Muscle of leg (tissue), 11 donors: ENCODE measurements around the gene CYP2F1. TPM values are rescaled to one million over a fixed set of nuclear protein-coding genes. Genes with fewer than 3 reads are reported as not detected.

Experiments used
- DNase-seq: peaks from one replicate; pipeline ENCODE4 v3.0.0; 2013
- H3K27ac ChIP-seq: one replicate; pipeline ENCODE4 v1.5.1; 2013; ENCODE audit warnings: mild to moderate bottlenecking, low read length, control low read depth
- H3K27me3 ChIP-seq: one replicate; pipeline ENCODE4 v1.6.1; 2013; ENCODE audit warnings: low read length; ENCODE audit not compliant: control insufficient read depth, insufficient read depth
- H3K36me3 ChIP-seq: one replicate; pipeline ENCODE4 v1.6.1; 2013; ENCODE audit warnings: low read length; ENCODE audit not compliant: control insufficient read depth, insufficient read depth
- H3K4me1 ChIP-seq: one replicate; pipeline ENCODE4 v1.6.1; 2013; ENCODE audit warnings: low read length; ENCODE audit not compliant: control insufficient read depth, insufficient read depth
- H3K4me3 ChIP-seq: one replicate; pipeline ENCODE4 v1.5.1; 2013; ENCODE audit warnings: low read length, control low read depth
- H3K9me3 ChIP-seq: replicated peaks from 2 replicates; pipeline ENCODE4 v1.6.1; 2013; ENCODE audit warnings: low read depth, low read length; ENCODE audit not compliant: control insufficient read depth
- WGBS: methylation state at CpG from one replicate; pipeline ENCODE4 v1.1.5; 2013; ENCODE audit warnings: missing lambda C conversion rate; ENCODE audit not compliant: insufficient coverage; 5-methylcytosine and 5-hydroxymethylcytosine counted together
- polyA plus RNA-seq, 8 donors: library from polyadenylated mRNA; unstranded; fragments of 120-200 nt; gene quantifications; one replicate each; pipeline versions ENCODE4 v1.2.1 to v1.2.3, GENCODE V29; 2013; ENCODE audit warnings: inconsistent platforms in 1 of 8, low replicate concordance in 1 of 8; ENCODE audit not compliant: insufficient read length in 8 of 8, insufficient read depth in 1 of 8
- total RNA-seq: library from RNA; stranded (reverse); fragments of 120-200 nt; gene quantifications from one replicate; pipeline ENCODE4 v1.2.4, GENCODE V29; 2013

The CYP2F1 gene
- total and polyA plus RNA-seq, 9 donors, result 0.10 TPM; not detected in 8

- DNase-seq, result no peak
- Histone ChIP-seq H3K27me3 (no peaks in the 10 kb centered on the region), H3K9me3 (no peaks in the 10 kb centered on the region), H3K4me3 (no peak overlapping the region), H3K4me1 (no peaks in the 10 kb centered on the region), H3K36me3 (no peaks in the 10 kb centered on the region), H3K27ac (no peak overlapping the region)
- WGBS, result 63% methylated on average over 4 of the region's 6 CpGs
Measured at GRCh38 chr19:41172297-41173164, 58.3 kb downstream of the CYP2F1 start.

DNA sequence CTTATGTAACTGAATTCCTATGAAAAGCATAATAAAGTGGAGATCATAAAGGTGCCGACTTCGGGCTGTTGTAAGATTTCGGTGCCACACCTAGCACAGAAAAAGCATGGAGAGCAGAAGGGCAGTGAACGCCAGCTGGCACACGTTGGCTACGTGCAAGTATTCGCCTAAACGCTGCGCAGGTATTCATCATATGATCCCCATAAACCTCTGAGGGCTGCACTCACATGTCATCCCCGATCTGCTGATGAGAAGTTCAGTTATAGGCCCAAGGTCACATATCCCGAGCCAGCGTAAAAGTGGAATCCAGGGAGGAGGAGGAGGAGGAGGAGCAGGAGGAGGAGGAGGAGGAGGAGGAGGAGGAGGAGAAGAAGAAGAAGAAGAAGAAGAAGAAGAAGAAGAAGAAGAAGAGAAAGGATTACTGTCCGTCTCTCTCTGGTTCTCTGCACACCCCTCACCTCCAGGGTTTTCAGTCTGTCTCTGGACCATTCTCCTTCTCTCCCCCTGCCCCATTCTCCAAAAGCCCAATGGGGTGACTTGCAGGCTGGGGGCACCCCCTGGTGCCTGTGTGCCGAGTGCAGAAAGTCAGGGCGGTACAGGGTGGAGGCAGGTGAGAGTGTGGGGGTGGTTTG is 60.2 kb downstream of the CYP2F1 start:
- Histone ChIP-seq H3K36me3 (no peaks in the 10 kb centered on the region), H3K9me3 (no peaks in the 10 kb centered on the region), H3K27ac (no peak overlapping the region), H3K4me3 (no peak overlapping the region), H3K27me3 (no peaks in the 10 kb centered on the region), H3K4me1 (no peaks in the 10 kb centered on the region)
- no peak for DNase-seq
- 93% methylated on average over 3 of the region's 15 CpGs for WGBS

DNA sequence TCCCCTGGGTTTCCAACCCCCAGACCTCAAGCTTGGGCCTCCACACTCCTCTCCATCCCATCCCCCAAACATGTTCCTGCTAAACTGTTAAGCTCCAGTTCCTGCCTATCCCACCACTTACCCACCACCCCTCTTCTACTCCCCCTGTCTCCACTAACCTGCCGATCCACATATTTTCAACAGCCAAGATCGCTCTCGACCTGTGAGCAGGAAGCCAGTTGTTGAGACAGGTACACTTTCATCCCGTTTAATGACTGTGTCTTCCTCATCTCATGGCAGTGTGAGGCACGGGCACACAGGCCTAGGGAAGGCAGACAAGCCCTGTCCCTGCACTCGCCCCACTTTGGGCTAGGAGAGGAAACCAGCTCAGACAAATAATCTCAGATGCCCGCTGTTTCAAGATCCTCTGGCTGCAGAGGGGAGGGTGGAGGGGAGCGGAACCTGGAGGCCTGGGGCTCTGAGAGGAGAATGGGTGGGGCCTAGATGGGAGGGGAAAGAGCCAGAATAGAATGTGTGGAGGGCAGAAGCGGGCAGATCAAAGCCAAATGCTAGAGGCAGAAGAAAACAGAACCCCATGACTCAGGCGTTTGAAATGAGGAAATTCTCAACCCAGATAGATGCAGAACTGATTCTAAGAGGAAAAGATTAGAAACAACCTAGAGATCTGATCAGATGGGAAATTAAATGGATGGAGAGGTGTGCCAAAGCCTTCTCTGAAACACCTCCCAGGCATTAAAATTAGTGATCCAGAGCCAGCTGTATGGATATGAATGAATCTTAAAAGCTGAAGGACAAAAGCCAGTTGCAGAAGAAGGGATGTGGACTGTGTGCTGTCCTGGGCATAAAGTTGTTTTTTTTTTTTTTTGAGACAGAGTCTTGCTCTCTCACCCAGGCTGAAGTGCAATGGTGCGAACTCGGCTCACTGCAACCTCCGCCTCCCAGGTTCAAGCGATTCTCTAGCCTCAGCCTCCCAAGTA is 61.9 kb downstream of the CYP2F1 start:
- Histone ChIP-seq H3K4me3 (no peak overlapping the region), H3K9me3 (no peaks in the 10 kb centered on the region), H3K4me1 (no peaks in the 10 kb centered on the region), H3K27ac (no peak overlapping the region), H3K27me3 (no peaks in the 10 kb centered on the region), H3K36me3 (no peaks in the 10 kb centered on the region)
- DNase-seq, result peak; percentile 75
- 7% methylated on average over 10 of the region's 14 CpGs for WGBS

Other genes starting within 250 kb of the CYP2F1 start
- not detected for gene CYP2A7, start 232.2 kb upstream of the CYP2F1 start, total RNA-seq
- under 1 TPM in 2 of 8 donors, not detected in 6; 0.05 to 0.19 TPM for gene CYP2A7, start 232.2 kb upstream of the CYP2F1 start, polyA plus RNA-seq
- gene CYP2B6, start 123.2 kb upstream of the CYP2F1 start, total RNA-seq, result not detected
- under 1 TPM in 2 of 8 donors, not detected in 6; 0.31 to 0.33 TPM for gene CYP2B6, start 123.2 kb upstream of the CYP2F1 start, polyA plus RNA-seq
- gene CYP2A13, start 26.0 kb upstream of the CYP2F1 start, total RNA-seq, result not detected
- gene CYP2A13, start 26.0 kb upstream of the CYP2F1 start, polyA plus RNA-seq, result not detected
- gene CYP2S1, start 78.8 kb downstream of the CYP2F1 start, total RNA-seq, result 0.09 TPM
- 1 to 10 TPM in 2 of 8 donors, under 1 TPM in 6; 0.39 to 3.5 (median 0.58) TPM for gene CYP2S1, start 78.8 kb downstream of the CYP2F1 start, polyA plus RNA-seq
- gene AXL, start 104.8 kb downstream of the CYP2F1 start, total RNA-seq, result 39.8 TPM
- 10 to 100 TPM; 25.0 to 39.9 (median 28.7) TPM for gene AXL, start 104.8 kb downstream of the CYP2F1 start, polyA plus RNA-seq
- 73.0 TPM for gene HNRNPUL1, start 149.9 kb downstream of the CYP2F1 start, total RNA-seq
- gene HNRNPUL1, start 149.9 kb downstream of the CYP2F1 start, polyA plus RNA-seq, result 100 to 1,000 TPM; 144 to 182 (median 162) TPM
- gene CCDC97, start 195.7 kb downstream of the CYP2F1 start, total RNA-seq, result 14.4 TPM
- 10 to 100 TPM; 32.7 to 38.5 (median 35.6) TPM for gene CCDC97, start 195.7 kb downstream of the CYP2F1 start, polyA plus RNA-seq
- gene TGFB1, start 239.5 kb downstream of the CYP2F1 start, total RNA-seq, result 4.0 TPM
- 10 to 100 TPM; 16.0 to 25.4 (median 21.0) TPM for gene TGFB1, start 239.5 kb downstream of the CYP2F1 start, polyA plus RNA-seq
- gene B9D2, start 249.7 kb downstream of the CYP2F1 start, total RNA-seq, result 1.7 TPM
- gene B9D2, start 249.7 kb downstream of the CYP2F1 start, polyA plus RNA-seq, result 1 to 10 TPM; 1.8 to 4.6 (median 2.6) TPM